K562 (cell line): ENCODE measurements around the gene NFATC1. TPM values are rescaled to one million over a fixed set of nuclear protein-coding genes. Genes with fewer than 3 reads are reported as not detected.

Experiments
- ATAC-seq: fragments of 200-7000 bp; cut with Tn5 transposase; 3 replicates; pipeline ENCODE4 v1.9.1; 2020; ENCODE audit warnings: moderate library complexity
- BruUV-seq: library from RNA; stranded (reverse); fragments of 400-500 nt; replicated peaks from 2 replicates; lab custom pipeline; 2021; lab: Mats Ljungman, UMichigan
- CTCF ChIA-PET: fragments of 300-600 bp; formaldehyde crosslinking; extraction: SDS; loops from one replicate; lab custom pipeline; 2021; ENCODE audit warnings: low intra/inter-chr PET ratio; lab: Yijun Ruan, JAX
- POLR2A ChIA-PET: fragments of 300-600, 350-650 bp; sonication (Branson Sonifier 250); formaldehyde crosslinking; extraction: SDS; loops from one replicate; lab custom pipeline; 2021; ENCODE audit warnings: antibody characterized with exemption, inconsistent platforms; lab: Yijun Ruan, JAX
- DNase-seq, 4 experiments: peaks; one replicate each; pipeline versions ENCODE4 v3.0.0 to v3.0.0-alpha.2; 2011 to 2018; ENCODE audit warnings: low spot score in 3 of 4, mixed read lengths in 3 of 4; ENCODE audit errors: extremely low read depth in 1 of 4
- FAIRE-seq: peaks from 2 replicates; lab custom pipeline; 2011; peaks lifted over from hg19 to GRCh38; lab: Jason Lieb, UNC
- H2AFZ ChIP-seq: 2 replicates; pipeline ENCODE4 v1.6.0; 2011; ENCODE audit warnings: low read depth, low read length, control low read depth, inconsistent platforms
- H3K27ac ChIP-seq: fragments of 200-600 bp; 3 replicates; pipeline ENCODE4 v1.8.0; 2011; ENCODE audit warnings: low read depth, mild to moderate bottlenecking, control low read depth, inconsistent platforms, low read length, moderate library complexity, mixed read lengths; ENCODE audit errors: extremely low read depth
- H3K27me3 ChIP-seq, 2 experiments: fragments of 300-600 bp in 1 of 2; 2 replicates in 1 of 2; 3 replicates in 1 of 2; pipeline versions ENCODE4 v1.6.0 to v1.8.0; 2011; ENCODE audit warnings: inconsistent platforms in 2 of 2, low read length in 2 of 2, mild to moderate bottlenecking in 1 of 2, mixed read lengths in 1 of 2, moderate library complexity in 1 of 2; ENCODE audit not compliant: control insufficient read depth in 2 of 2, insufficient read depth in 2 of 2
- H3K36me3 ChIP-seq: fragments of 300-600 bp; 3 replicates; pipeline ENCODE4 v1.8.0; 2011; ENCODE audit warnings: mild to moderate bottlenecking, low read length, inconsistent platforms; ENCODE audit not compliant: control insufficient read depth, insufficient read depth
- H3K4me1 ChIP-seq, 2 experiments: fragments of 200-600 bp in 1 of 2; replicated peaks in 1 of 2; 2 replicates in 1 of 2; 3 replicates in 1 of 2; pipeline versions ENCODE4 v1.5.1 to v1.8.0; 2011; ENCODE audit warnings: inconsistent platforms in 2 of 2, low read length in 2 of 2, mild to moderate bottlenecking in 1 of 2, mixed read lengths in 1 of 2, moderate library complexity in 1 of 2; ENCODE audit not compliant: control insufficient read depth in 2 of 2, insufficient read depth in 2 of 2
- H3K4me2 ChIP-seq: 2 replicates; pipeline ENCODE4 v1.6.1; 2011; ENCODE audit warnings: low read length, control low read depth, inconsistent platforms, mixed read lengths; ENCODE audit not compliant: insufficient read depth
- H3K4me3 ChIP-seq: fragments of 200-600 bp; sonication (generic), shearing (Covaris generic); 2 replicates; pipeline ENCODE4 v1.5.1; 2016; ENCODE audit warnings: control low read depth, inconsistent platforms
- H3K79me2 ChIP-seq: fragments of 200-600 bp; 3 replicates; pipeline ENCODE4 v1.8.0; 2011; ENCODE audit warnings: low read length, inconsistent platforms; ENCODE audit not compliant: control insufficient read depth, insufficient read depth
- H3K9ac ChIP-seq, 2 experiments: 2 replicates each; pipeline versions ENCODE4 v1.6.0 to v1.6.1; 2011; ENCODE audit warnings: low read depth in 2 of 2, low read length in 2 of 2, control low read depth in 1 of 2, inconsistent platforms in 1 of 2, mild to moderate bottlenecking in 1 of 2, mixed read lengths in 1 of 2; ENCODE audit not compliant: insufficient read depth in 1 of 2
- H3K9me1 ChIP-seq: one replicate; pipeline ENCODE4 v1.6.0; 2011; ENCODE audit warnings: inconsistent platforms, mild to moderate bottlenecking, low read length, moderate library complexity; ENCODE audit not compliant: control insufficient read depth, insufficient read depth
- H3K9me3 ChIP-seq: replicated peaks from 2 replicates; pipeline ENCODE4 v1.5.1; 2011; ENCODE audit warnings: low read depth, low read length, inconsistent platforms; ENCODE audit not compliant: control insufficient read depth, insufficient read depth
- H4K20me1 ChIP-seq: replicated peaks from 2 replicates; pipeline ENCODE4 v1.6.1; 2011; ENCODE audit warnings: low read length, inconsistent platforms, mixed read lengths; ENCODE audit not compliant: control insufficient read depth, insufficient read depth
- BCOR ChIP-seq: fragments of 450-650 bp; IDR thresholded peaks from 2 replicates; pipeline ENCODE4 v1.6.1; 2016
- FOXK1 ChIP-seq: sonication (generic); formaldehyde crosslinking; IDR thresholded peaks from 2 replicates; pipeline ENCODE4 v1.8.0; 2022; ENCODE audit warnings: missing genetic modification reagents, mild to moderate bottlenecking, borderline replicate concordance
- GTF2E2 ChIP-seq: fragments of 200-800 bp; sonication (Bioruptor generic); IDR thresholded peaks from 2 replicates; pipeline ENCODE4 v1.6.1; 2016; ENCODE audit warnings: missing genetic modification characterization, missing compliant biosample characterization
- NFIC ChIP-seq: fragments of 450-650 bp; IDR thresholded peaks from 2 replicates; pipeline ENCODE4 v1.6.1; 2017; ENCODE audit warnings: mild to moderate bottlenecking, inconsistent platforms
- SMARCA4 ChIP-seq: fragments of 450-650 bp; IDR thresholded peaks from 2 replicates; pipeline ENCODE4 v1.6.1; 2016
- ZNF586 ChIP-seq: fragments of 450-650 bp; formaldehyde crosslinking; conservative IDR thresholded peaks from 2 replicates; pipeline ENCODE4 v1.4.0; 2020; ENCODE audit warnings: mild to moderate bottlenecking, moderate library complexity
- ZNF785 ChIP-seq: fragments of 250-450 bp; sonication (Bioruptor Pico); IDR thresholded peaks from 2 replicates; pipeline ENCODE4 v1.4.0; 2020; ENCODE audit warnings: mild to moderate bottlenecking
- WGBS: fragments of 100-300 bp; shearing (Covaris generic); methylation state at CpG from one replicate; pipeline ENCODE4 v1.1.6; 2016; ENCODE audit warnings: low coverage, mixed read lengths; ENCODE audit not compliant: insufficient coverage; ENCODE audit errors: missing lambda C conversion rate; 5-methylcytosine and 5-hydroxymethylcytosine counted together
- in situ Hi-C: fragments of 300-500 bp; cut with MboI; formaldehyde crosslinking; loops from 4 replicates; pipeline ENCODE4 v1.15.0; 2018; ENCODE audit warnings: inconsistent platforms, mixed read lengths
- intact Hi-C: fragments of 100-400 bp; cut with micrococcal nuclease; formaldehyde crosslinking; loops from 2 replicates; pipeline ENCODE4 v1.14.2; 2022
- polyA plus RNA-seq, 8 experiments: library from polyadenylated mRNA; depleted of rRNA in 4 of 8; stranded (reverse) in 5 of 8; unstranded in 3 of 8; fragments of >200 nt; fragmentation: Nextera tagmentation in 2 of 8; fragmentation: Illumina TruSeq in 1 of 8; extraction: Ambion mirVana in 2 of 8; extraction: Trizol in 1 of 8; gene quantifications; 2 replicates each; pipeline versions ENCODE4 v1.2.1 to v1.2.3, GENCODE V29; 2011 to 2014; ENCODE audit warnings: inconsistent platforms in 1 of 8, missing spikeins in 1 of 8
- total RNA-seq, 7 experiments: library from RNA; depleted of rRNA in 6 of 7; stranded (reverse); fragments of >200 nt in 6 of 7; fragmentation: Illumina TruSeq in 2 of 7; extraction: Trizol in 2 of 7; gene quantifications; 2 replicates each; pipeline versions ENCODE4 v1.2.1 to v1.2.3, GENCODE V29; 2011 to 2021; ENCODE audit warnings: low replicate concordance in 1 of 7

NFATC1 gene
- total and polyA plus RNA-seq, 9 of the 15 experiments (the other 6 are each of a cell fraction or from before 2014, with no cell fraction given): 1.1 to 16.4 (median 2.5) TPM

DNA sequence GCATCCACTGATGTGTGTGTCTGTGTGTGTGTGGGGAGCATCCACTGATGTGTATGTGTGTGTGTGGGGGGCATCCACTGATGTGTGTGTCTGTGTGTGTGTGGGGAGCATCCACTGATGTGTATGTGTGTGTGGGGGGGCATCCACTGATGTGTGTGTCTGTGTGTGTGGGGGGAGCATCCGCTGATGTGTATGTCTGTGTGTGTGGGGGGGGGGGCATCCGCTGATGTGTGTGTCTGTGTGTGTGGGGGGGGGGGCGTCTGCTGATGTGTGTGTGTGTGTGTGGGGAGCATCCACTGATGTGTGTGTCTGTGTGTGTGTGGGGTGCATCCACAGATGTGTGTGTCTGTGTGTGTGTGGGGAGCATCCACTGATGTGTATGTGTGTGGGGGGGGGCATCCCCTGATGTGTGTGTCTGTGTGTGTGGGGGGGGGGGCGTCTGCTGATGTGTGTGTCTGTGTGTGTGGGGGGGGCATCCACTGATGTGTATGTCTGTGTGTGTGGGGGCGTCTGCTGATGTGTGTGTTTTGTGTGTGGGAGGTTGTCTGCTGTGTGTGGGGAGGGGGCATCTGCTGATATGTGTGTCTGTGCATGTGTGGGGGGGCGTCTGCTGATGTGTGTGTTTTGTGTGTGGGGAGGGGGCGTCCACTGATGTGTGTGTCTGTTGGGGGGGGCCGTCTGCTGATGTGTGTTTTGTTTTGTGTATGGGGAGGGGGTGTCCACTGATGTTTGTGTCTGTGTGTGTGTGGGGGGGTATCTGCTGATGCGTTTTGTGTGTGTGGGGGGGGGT lies 125.9 kb downstream of the NFATC1 start:
- intact Hi-C loops: no loop called here
- DNase-seq: no peak
- in situ Hi-C loops: no loop called here
- ATAC-seq: no peak
- CTCF ChIA-PET: no interaction called here
- Histone ChIP-seq H3K9me3 (no peaks in the 10 kb centered on the region), H3K79me2 (no peaks in the 10 kb centered on the region), H3K36me3 (no peaks in the 10 kb centered on the region), H4K20me1 (no peaks in the 10 kb centered on the region), H3K4me3 (no peak overlapping the region), H3K4me2 (no peak overlapping the region), H2AFZ (no peak overlapping the region), H3K9me1 (no peaks in the 10 kb centered on the region), H3K27me3 (no peaks in the 10 kb centered on the region), H3K9ac (no peak overlapping the region), H3K27ac (no peak overlapping the region), H3K4me1 (peaks cover 0 to 35% of the 10 kb centered on the region in 2 experiments; a peak in 4 of 5 replicates)
- TF ChIP-seq BCOR (no peak), ZNF785 (CRISPR knock-in tag) (no peak), ZNF586 (CRISPR knock-in tag) (no peak), FOXK1 (CRISPR knock-in tag) (no peak), GTF2E2 (no peak), SMARCA4 (no peak), NFIC (no peak)
- BruUV-seq: no TSS peak
- FAIRE-seq: no peak
- WGBS: no CpG with 5 or more reads among the region's 9 CpGs
- POLR2A ChIA-PET: no interaction called here
